Lower lobe of right lung (tissue), 2 donors: Measurements from ENCODE around the gene SLC9A8. TPM values are rescaled to one million over a fixed set of nuclear protein-coding genes. Genes with fewer than 3 reads are reported as not detected.

Source experiments
- ATAC-seq, 2 donors: fragments of 200-7000 bp; cut with Tn5 transposase; one replicate each; pipeline ENCODE4 v1.9.1; 2020 to 2022; ENCODE audit warnings: mild to moderate bottlenecking in 2 of 2, moderate library complexity in 2 of 2
- DNase-seq: peaks from one replicate; pipeline ENCODE4 v3.0.0-alpha.2; 2020
- H3K27ac ChIP-seq: fragments of 200-600 bp; one replicate; pipeline ENCODE4 v1.8.0; 2022
- H3K27me3 ChIP-seq: fragments of 200-600 bp; one replicate; pipeline ENCODE4 v1.8.0; 2022; ENCODE audit warnings: low read depth
- H3K36me3 ChIP-seq: fragments of 200-600 bp; one replicate; pipeline ENCODE4 v1.8.0; 2022; ENCODE audit warnings: mild to moderate bottlenecking
- H3K4me1 ChIP-seq: fragments of 200-600 bp; one replicate; pipeline ENCODE4 v1.8.0; 2022
- H3K4me3 ChIP-seq: fragments of 200-600 bp; one replicate; pipeline ENCODE4 v1.8.0; 2022; ENCODE audit warnings: mild to moderate bottlenecking
- H3K9me3 ChIP-seq: fragments of 200-600 bp; one replicate; pipeline ENCODE4 v1.8.0; 2022
- intact Hi-C: fragments of 100-400 bp; cut with DNase I; formaldehyde crosslinking; loops from one replicate; pipeline ENCODE4 v1.11.0; 2022
- total RNA-seq: library from RNA; stranded (reverse); fragmentation: NEBNext Ultra II Directional; extraction: Animal tissue kit (Norgen Biotek cat#: 25700); gene quantifications from one replicate; pipeline ENCODE4 v1.2.1, GENCODE V29; 2021
- TF ChIP-seq, protein P1 (sequence below): fragments of 200-600 bp; IDR thresholded peaks from one replicate; pipeline ENCODE4 v1.8.0; 2022; ENCODE audit warnings: antibody characterized with exemption, mild to moderate bottlenecking
- donor health status: DM: no; HTN: yes; CAD: no; lungs with severe emphysema.

SLC9A8 gene
- total RNA-seq, 1 donor from 2014 or later: 17.7 TPM

DNA sequence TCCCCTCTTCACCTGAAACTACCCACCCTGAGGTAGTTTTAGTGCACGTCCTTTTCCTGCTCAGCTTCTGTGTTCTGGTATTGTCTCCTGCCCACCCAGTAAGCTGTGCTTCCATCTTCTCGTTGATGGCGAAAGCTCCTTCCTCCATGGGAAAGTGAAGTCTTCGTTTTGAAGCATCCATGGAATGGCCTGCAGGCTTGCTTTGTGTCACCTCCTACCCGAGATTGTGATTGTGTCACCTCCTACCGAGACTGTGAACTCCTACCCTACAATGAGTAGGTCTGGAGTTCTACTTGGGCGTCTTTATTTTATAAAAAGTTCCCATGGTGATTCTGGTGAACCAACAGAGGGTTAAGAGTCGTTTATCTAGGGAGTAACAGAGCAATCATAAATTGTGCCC is 25.9 kb downstream of the SLC9A8 start:
- H3K27me3 ChIP-seq: no peaks in the 10 kb centered on the region
- H3K4me1 ChIP-seq: no peaks in the 10 kb centered on the region
- H3K36me3 ChIP-seq: peaks cover 20% of the 10 kb centered on the region
- intact Hi-C loops: no loop called here
- H3K4me3 ChIP-seq: no peak overlapping the region
- ATAC-seq (no peak), DNase-seq (no peak)
- no peaks in the 10 kb centered on the region for H3K9me3 ChIP-seq
- no peak overlapping the region for H3K27ac ChIP-seq
- TF ChIP-seq, protein P1, sequence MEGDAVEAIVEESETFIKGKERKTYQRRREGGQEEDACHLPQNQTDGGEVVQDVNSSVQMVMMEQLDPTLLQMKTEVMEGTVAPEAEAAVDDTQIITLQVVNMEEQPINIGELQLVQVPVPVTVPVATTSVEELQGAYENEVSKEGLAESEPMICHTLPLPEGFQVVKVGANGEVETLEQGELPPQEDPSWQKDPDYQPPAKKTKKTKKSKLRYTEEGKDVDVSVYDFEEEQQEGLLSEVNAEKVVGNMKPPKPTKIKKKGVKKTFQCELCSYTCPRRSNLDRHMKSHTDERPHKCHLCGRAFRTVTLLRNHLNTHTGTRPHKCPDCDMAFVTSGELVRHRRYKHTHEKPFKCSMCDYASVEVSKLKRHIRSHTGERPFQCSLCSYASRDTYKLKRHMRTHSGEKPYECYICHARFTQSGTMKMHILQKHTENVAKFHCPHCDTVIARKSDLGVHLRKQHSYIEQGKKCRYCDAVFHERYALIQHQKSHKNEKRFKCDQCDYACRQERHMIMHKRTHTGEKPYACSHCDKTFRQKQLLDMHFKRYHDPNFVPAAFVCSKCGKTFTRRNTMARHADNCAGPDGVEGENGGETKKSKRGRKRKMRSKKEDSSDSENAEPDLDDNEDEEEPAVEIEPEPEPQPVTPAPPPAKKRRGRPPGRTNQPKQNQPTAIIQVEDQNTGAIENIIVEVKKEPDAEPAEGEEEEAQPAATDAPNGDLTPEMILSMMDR: no peak

DNA sequence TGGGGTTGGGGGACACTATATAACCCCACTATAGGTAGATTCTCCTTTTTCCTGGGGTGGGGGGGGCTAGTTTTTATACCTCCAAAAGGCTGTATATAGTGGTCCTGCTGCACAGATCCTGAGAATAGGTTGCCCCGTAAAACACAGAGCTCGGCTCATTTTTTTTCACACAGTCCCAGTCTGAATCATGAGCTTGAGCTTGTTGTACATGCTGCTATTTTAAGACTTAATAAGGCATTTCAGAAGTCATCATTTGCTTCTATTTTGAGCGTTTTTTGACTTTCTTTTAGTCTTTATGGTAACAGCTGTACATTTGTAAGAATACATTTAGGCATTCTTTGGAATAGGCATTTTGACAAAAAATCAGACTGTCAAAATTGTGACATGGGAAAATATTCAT is 30.5 kb downstream of the SLC9A8 start:
- no peak for ATAC-seq
- intact Hi-C loops: no loop called here
- DNase-seq: no peak
- H3K27ac ChIP-seq: no peak overlapping the region
- H3K36me3 ChIP-seq: peaks cover 22% of the 10 kb centered on the region
- TF ChIP-seq, protein P1: no peak
- no peaks in the 10 kb centered on the region for H3K4me1 ChIP-seq
- H3K9me3 ChIP-seq: no peaks in the 10 kb centered on the region
- H3K27me3 ChIP-seq: no peaks in the 10 kb centered on the region
- H3K4me3 ChIP-seq: no peak overlapping the region

DNA sequence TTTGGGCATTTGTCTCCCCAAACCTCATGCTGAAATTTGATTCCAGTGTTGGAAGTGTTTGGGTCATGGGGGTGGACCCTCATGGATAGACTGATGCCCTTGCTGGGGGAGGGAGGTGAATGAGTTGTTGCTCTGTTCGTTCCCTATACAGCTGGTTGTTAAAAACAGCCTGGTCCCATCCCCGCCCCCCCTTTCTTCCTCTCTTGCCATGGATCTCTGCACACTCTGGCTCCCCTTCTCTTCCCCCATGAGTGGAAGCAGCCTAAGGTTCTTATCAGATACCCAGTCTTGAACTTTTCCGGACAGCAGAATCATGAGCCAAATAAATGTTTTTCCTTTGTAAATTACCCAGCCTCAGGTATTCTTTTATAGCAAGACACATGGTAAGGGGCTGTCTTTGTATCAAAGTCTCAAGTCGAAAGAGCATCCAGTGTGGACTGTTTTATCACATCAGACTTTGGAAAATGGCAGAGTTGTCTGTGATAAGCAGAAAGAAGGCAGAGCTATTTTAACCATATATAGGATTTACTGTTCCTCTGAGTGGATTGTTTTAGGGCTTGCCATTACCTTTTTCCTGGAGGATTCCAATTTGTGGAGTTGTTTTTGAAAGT is 31.2 kb downstream of the SLC9A8 start:
- Histone ChIP-seq H3K4me1 (no peaks in the 10 kb centered on the region), H3K36me3 (peaks cover 29% of the 10 kb centered on the region), H3K27ac (no peak overlapping the region), H3K4me3 (no peak overlapping the region), H3K9me3 (no peaks in the 10 kb centered on the region), H3K27me3 (no peaks in the 10 kb centered on the region)
- TF ChIP-seq, protein P1: no peak
- intact Hi-C loops: no loop called here
- DNase-seq: no peak
- ATAC-seq: no peak

DNA sequence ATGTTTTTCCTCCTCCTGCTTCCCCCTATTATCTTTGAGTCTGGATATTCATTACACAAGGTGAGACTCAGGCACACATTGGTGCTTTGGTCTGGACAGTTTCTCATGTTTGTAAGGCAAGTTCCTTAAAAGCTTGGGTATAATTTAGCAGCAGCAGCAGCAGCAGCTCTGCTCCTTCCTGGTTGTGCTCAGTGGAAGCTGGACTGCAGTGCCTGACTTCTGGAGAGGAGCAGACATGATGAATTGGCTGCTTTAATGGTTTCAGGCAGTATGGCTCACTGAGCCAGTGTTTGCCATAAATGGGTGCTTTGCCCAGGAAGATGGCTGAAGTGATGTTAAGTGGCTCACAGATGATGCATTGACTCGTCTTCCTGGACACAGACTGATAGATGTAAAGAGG is 32.4 kb downstream of the SLC9A8 start:
- Histone ChIP-seq H3K27ac (peak overlapping the region; percentile 10), H3K27me3 (no peaks in the 10 kb centered on the region), H3K36me3 (peaks cover 38% of the 10 kb centered on the region), H3K4me1 (no peaks in the 10 kb centered on the region), H3K4me3 (no peak overlapping the region), H3K9me3 (no peaks in the 10 kb centered on the region)
- DNase-seq: no peak
- intact Hi-C loops: no loop called here
- TF ChIP-seq, protein P1: no peak
- ATAC-seq: no peak

DNA sequence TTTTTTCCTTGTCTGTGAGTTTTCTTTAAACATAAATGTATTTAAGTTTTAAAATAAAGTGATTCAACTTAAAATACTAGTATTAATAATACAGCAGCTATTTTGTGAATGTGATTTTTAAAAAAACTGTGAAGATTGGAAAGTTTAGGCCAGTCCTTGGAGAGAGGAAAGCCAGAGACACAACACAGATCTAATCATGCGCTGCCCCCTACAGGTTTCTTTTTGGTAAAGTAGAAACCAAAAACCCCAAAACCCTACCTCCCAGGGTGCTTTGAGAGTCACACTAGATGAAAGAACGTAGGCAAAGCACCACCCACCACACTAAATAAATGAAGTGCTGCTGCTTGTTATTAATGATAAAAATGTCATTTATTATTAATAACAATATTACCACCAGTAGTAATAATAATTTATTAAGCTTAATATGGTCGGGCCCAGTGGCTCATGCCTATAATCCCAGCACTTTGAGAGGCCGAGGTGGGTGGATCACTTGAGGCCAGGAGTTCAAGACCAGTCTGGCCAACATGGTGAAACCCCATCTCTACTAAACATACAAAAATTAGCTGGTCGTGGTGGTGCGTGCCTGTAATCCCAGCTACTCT is 33.7 kb downstream of the SLC9A8 start:
- Histone ChIP-seq H3K9me3 (no peaks in the 10 kb centered on the region), H3K4me1 (peaks cover 11% of the 10 kb centered on the region), H3K4me3 (no peak overlapping the region), H3K36me3 (peaks cover 45% of the 10 kb centered on the region), H3K27ac (no peak overlapping the region), H3K27me3 (no peaks in the 10 kb centered on the region)
- TF ChIP-seq, protein P1: peak; percentile 61
- intact Hi-C loops: no loop called here
- ATAC-seq (peak; percentile 83 to 87), DNase-seq (no peak)
